HG03066 (cell line): ENCODE data around the gene AGAP1.
"Not testable (repeated sequence)": the region's sequence is repeated elsewhere in the genome, so short reads cannot be mapped to it uniquely, and the experiment has no call there.

Experiments
- ATAC-seq: cut with Tn5 transposase; IDR thresholded peaks from one replicate; pipeline ENCODE4 v1.9.1; 2021; ENCODE audit warnings: low read depth; ENCODE audit not compliant: unreplicated experiment

AGAP1 gene

GRCh38 chr2:236141616-236142015, 647.8 kb downstream of the AGAP1 start:
- ATAC-seq: not testable (repeated sequence)

DNA sequence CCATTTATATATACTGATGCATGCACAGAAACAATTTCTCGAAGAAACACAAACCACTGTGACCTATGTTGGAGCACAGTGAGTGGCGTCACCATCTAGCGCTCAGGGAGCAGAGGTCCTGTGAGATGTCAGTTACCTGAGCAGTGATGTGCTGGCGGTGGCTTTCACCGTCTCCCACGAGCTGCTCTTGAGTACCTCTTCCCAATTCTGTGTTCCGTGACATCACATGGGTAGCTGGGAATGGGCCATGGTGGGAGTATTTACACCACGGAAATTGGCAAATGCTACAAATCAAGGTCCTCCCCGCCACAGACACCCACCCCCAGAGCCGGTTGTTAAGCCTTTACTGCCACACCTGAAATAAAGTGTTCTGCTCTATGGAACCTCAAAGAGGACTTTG, 650.0 kb downstream of the AGAP1 start:
- ATAC-seq: no peak

GRCh38 chr2:236146436-236146835, 652.6 kb downstream of the AGAP1 start:
- ATAC-seq: no peak

DNA sequence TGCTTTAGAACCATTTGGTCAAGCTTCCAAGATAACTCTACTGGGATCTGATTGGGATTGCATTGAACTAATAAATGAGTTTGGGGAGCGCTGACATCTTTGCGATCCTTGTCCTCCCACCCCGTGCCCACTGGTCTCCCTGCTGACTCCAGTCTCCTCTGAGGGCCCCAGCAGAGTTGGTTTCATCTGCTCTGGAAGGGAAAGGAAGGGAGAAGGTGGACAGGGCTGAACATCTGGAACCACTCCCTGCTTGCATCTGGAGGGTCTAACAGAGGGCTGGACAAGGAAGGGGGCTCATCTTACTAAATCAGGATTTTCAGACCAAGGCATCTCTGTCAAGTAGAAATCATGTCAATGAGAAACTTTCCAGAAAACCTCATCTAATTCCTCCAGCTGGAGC, 661.6 kb downstream of the AGAP1 start:
- no peak for ATAC-seq

DNA sequence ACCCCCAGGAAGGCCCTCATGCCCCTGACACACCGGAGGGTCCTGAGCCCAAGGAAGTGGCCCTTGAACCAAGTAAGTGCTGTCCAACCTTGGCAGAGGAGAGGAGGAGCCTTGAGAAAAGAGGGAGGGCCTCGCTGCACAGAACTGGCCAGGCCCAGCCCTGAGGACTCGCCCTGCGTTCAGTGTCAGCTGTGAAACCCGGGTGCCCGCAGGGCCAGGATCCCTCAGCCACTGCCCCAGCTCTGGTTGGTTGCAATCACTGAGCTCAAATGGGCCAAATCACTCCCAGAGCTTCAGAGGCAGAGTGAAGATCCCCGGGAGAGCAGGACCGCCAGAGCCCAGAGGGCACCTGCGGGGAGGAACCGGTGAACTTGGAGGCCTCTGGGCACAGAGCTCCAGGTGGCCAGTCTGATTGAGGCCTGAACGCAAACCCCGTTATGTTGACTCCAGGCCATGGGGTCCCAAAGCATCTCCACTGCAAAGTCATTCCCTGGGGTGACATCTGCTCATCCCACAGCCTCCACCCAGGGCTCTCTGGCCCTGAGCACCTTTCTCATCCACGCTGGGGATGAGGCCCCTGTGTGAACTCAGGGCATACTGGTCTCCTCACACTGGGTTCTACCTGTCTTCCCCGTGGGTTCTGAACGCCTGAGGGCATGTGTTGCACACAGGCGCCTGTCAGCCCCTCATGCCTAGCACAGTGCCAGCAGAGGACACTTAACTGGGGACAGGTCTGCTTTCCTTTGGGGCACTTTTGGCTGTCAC, 662.4 kb downstream of the AGAP1 start:
- no peak for ATAC-seq

- ATAC-seq: no peak
Measured at GRCh38 chr2:236156860-236157194, 663.0 kb downstream of the AGAP1 start.

DNA sequence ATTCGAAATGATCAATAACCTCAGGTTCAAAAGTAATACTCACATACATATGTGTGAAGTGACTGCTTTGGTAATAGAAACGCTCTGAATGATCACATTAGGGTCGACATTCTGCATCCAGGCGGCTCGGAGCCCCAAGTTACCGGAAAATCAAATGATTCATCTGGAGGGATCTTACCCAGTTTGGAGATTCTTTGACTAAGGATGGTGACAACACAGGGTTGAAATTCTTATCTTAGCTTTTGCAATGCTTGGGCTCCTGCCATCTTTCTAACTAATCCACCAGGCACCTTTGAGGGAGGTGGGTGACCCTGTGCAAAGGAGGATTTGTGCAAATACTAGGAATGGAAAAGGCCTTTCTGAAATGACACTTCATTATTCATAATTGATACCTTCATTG, 663.5 kb downstream of the AGAP1 start:
- ATAC-seq: no peak

DNA sequence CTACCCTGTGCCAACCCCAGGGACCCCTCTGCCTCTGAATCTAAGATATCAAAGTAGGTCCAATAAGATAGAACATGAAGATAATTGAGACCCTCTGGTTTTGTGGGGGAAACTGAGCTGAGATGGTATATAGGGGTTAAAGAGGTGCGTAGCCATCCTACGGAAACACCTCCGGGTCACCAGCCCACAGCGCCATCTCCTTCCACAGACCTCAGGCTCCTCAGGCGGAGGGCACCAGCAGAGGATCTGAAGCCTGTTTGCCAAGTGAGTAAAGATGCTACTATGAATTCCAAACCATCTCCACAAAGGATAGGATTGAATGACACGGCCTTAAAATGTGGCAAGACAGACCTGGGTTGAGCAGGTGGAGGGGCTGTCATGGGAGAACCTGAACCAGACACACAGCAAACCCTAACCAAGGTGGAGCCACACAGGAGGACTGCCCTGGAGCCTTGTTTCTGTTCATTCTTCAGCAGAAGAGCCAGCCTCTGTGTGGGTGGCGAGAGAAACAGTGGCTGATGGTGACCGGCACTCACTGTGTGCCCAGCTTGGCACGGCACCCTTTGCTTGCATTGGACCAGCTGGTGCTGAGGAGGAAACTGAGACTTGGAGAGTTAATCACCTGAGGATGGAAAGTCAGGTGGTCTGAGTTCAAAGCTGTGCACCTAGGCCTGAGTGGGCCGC, 664.1 kb downstream of the AGAP1 start:
- no peak for ATAC-seq

DNA sequence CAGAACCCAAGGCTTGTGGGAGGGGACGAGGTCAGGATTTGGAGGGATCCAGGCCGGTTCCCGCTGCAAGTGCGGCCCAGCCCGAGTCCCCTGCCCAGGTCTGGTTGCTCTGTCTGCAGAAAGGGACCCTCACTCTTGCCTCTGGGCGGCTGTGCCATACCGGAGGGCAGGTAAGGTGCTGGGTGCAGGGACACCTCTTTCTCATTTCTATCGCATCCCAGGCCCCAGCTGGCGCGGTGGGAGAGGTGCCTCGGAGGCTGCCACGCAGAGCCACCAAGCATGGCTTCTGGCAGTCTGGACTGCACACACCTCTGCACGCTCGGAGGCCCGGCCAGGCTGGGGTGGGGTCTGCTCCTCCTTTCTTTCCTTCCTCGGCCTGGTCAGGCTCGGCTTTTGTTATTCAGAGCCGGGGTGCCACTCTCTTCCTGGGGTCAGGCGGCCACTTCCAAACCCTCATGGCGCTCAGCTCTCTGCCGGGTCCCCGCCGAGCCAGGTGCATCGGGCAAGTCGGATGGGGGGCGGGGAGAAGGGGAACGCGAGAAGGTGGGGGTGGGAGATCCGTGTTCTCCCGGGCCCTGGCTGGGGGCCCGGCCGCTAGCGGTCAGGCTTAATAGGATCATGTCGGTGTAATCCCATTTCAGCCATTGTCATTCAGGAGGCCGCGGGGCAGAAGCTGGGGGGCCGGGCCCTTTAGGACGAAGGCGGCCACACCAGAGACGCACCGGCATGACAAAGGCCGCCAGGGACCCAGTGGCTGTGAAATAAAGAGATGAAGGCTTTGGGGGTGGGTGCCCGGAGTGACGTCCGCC, 665.3 kb downstream of the AGAP1 start:
- no peak for ATAC-seq

GRCh38 chr2:236159778-236160170, 665.9 kb downstream of the AGAP1 start:
- ATAC-seq: no peak

GRCh38 chr2:236160366-236161081, 666.7 kb downstream of the AGAP1 start:
- ATAC-seq: no peak

DNA sequence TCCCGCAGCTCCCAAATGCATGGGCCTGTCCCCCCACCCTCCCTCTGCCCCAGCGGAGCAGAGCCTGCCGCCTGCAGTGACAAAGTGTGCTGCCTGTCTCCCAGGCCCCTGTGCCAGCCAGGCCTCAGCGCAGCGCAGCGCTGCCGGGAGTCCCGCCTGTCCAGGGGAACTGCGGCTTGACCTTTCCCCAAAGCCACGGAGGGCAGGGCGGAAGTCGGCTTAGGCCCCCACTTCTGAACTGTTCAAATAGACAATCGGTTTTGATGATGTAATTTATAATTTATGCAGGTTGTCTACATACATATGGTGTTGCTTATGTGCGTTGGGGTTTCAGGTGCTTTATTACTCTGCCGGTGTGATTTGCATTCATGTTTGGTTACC, 667.2 kb downstream of the AGAP1 start:
- ATAC-seq: no peak

GRCh38 chr2:236161531-236161930, 667.7 kb downstream of the AGAP1 start:
- ATAC-seq: no peak

DNA sequence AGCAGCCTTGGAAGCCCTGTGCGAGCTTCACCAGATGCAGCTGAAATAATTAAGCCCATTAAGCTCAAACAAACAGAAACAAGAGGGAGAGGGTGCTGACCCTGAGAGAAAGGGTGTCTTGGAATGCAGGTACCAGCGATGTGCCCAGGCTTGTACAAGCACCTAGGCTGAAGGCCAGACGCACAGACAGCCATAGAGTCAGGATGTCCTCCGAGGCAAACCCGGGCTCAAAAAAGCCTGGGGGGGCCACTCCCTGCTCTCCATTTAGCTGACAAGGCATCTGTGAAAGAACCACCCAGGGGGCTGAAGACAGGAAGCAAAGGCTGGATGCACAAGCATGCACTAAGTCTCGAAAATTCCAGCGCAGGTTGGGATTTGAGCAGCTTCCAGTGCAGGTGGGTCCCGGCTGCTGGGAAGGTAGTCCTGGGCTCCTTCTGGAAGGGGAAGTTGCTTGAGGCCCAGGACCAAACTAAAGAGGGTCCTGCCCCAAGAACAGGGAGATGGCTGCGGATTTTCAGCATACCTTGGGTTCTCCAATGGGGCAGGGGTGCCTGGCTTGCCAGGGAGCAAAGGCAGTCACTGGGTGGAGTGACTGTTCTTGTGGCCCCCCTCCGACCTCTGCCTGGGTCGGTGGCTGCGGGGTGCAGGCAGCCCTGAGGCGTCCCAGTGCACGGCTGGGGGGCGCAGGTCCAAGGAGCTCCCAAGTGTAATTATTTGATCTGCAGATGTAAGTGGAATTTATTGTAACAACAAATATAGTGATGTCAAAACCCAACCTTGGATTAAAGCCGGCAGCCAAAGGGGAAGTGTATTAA, 668.4 kb downstream of the AGAP1 start:
- ATAC-seq: no peak

DNA sequence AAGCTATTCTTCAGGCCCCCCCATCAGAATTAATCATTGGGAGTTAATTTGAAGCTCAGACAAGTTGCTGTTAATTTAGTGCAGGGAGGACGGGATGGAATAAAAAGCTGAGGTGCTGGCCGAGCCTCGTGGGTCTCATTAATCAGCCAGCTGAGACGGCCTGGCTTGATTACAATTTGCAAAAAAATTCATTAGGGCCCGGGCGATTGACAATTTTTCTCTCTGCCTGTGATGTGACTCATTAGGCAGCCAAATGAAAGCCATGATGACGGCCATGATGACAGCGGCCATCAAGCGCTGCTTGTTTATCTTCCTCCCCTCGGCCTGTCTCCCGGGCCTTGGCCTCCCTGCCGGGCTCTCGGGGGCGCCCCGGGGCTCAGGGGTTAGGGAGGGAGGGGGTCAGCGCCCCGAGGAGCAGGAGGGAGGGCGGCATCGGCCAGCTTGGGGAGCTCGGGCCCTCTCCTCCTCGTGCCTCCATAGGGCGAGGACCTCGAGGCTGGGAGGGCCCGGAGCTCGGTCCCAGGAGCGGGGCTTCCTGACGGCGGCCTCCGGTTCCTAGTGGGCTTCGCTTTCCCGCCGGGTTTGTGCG, 669.1 kb downstream of the AGAP1 start:
- ATAC-seq: no peak

GRCh38 chr2:236163471-236164200, 669.8 kb downstream of the AGAP1 start:
- ATAC-seq: no peak

DNA sequence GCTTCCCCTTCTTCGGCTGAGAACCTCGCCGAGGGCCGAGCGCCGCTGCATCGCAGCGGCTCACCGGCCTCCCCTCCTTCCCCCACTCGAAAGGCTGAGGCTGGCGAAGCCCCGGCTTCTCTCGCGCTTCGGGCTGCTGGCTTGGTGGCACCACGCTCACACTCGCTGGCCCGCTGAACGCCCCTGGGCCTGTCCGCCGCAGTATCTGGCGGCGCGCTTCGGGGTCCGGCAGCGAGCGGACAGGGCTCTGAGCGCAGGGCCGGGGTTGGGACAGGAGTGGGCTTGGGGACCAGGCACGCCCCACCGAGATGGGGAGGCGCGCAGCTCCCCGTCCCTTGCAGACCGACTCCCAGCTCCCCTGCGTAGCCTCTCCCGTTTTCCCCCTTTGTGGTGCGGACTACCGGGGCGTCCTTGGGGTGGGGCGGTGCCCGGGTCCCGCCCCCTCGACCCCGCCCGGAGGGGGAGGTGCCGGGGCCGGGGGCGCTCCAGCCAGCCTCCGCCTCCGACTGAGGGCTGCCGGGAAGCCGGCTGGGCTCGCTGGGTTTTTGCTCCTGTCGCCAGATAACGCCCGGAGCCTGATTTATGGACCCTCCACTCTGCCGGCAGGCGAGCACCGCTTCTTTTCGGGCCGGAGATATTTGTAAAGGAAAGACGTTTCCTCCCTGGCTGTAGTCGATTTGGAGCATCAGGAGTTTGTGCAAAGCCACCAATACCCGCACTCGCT, 670.5 kb downstream of the AGAP1 start:
- no peak for ATAC-seq
